Ascending aorta (tissue), 2 donors: ENCODE results near the gene CLDN17. TPM values are rescaled to one million over a fixed set of nuclear protein-coding genes. Genes with fewer than 3 reads are reported as not detected.

Experiments
- DNase-seq, 2 donors: peaks; one replicate each; pipeline ENCODE4 v3.0.0-alpha.2; 2019; ENCODE audit warnings: low spot score in 2 of 2
- H3K27ac ChIP-seq, 2 donors: fragments of 200-600 bp; sonication (generic); one replicate each; pipeline ENCODE4 v1.5.1; 2016 to 2017; ENCODE audit warnings: mild to moderate bottlenecking in 1 of 2
- H3K27me3 ChIP-seq: fragments of 200-600 bp; sonication (generic); one replicate; pipeline ENCODE4 v1.5.1; 2017
- H3K36me3 ChIP-seq, 2 donors: fragments of 200-600 bp; sonication (generic); one replicate each; pipeline ENCODE4 v1.5.1; 2016
- H3K4me1 ChIP-seq, 2 donors: fragments of 200-600 bp; sonication (generic); one replicate each; pipeline ENCODE4 v1.5.1; 2016 to 2017; ENCODE audit warnings: mild to moderate bottlenecking in 1 of 2
- H3K4me3 ChIP-seq, 2 donors: fragments of 200-600 bp; sonication (generic); one replicate each; pipeline ENCODE4 v1.5.1; 2016 to 2017; ENCODE audit warnings: mild to moderate bottlenecking in 1 of 2
- H3K9me3 ChIP-seq, 2 donors: fragments of 200-600 bp; sonication (generic); one replicate each; pipeline ENCODE4 v1.5.1; 2016
- intact Hi-C: fragments of 100-400 bp; cut with DNase I; formaldehyde crosslinking; loops from one replicate; pipeline ENCODE4 v1.15.1; 2023
- total RNA-seq: library from RNA; depleted of rRNA; stranded (reverse); fragments of >200 nt; gene quantifications from one replicate; pipeline ENCODE4 v1.1.0, GENCODE V29; 2016
- TF ChIP-seq, protein P1 (sequence below), 3 experiments: fragments of 200-600 bp in 2 of 3; fragments of 450-650 bp in 1 of 3; sonication (generic) in 2 of 3; IDR thresholded peaks; one replicate each; pipeline ENCODE4 v1.5.1; 2016 to 2019; ENCODE audit warnings: antibody characterized with exemption in 3 of 3, mild to moderate bottlenecking in 1 of 3, moderate library complexity in 1 of 3

The CLDN17 gene
- total RNA-seq, 1 donor from 2014 or later, result not detected

DNA sequence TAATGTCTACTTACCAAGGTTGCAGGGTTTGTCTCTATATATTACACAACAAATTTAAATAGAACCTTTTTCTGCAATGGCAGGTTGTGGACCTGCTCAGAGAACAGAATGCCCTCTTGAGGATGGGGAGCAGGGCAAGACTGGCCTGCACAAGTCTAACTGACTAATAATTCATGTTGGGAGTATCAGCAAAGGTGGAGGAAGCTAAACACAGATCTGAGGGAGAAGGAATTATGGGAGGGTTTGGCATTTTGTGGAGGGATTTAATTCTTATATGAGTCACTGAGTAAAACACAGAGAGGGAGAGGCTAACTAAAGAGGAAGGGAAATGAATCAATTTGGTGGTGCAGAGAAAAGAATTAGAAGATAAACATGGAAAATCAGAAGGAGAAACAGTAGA, 40.0 kb downstream of the CLDN17 start:
- DNase-seq, result no peak
- Histone ChIP-seq H3K9me3 (no peaks in the 10 kb centered on the region), H3K4me1 (no peaks in the 10 kb centered on the region), H3K36me3 (no peaks in the 10 kb centered on the region), H3K27ac (no peak overlapping the region), H3K4me3 (no peak overlapping the region), H3K27me3 (no peaks in the 10 kb centered on the region)
- intact Hi-C loops, result no loop called here
- TF ChIP-seq, protein P1, sequence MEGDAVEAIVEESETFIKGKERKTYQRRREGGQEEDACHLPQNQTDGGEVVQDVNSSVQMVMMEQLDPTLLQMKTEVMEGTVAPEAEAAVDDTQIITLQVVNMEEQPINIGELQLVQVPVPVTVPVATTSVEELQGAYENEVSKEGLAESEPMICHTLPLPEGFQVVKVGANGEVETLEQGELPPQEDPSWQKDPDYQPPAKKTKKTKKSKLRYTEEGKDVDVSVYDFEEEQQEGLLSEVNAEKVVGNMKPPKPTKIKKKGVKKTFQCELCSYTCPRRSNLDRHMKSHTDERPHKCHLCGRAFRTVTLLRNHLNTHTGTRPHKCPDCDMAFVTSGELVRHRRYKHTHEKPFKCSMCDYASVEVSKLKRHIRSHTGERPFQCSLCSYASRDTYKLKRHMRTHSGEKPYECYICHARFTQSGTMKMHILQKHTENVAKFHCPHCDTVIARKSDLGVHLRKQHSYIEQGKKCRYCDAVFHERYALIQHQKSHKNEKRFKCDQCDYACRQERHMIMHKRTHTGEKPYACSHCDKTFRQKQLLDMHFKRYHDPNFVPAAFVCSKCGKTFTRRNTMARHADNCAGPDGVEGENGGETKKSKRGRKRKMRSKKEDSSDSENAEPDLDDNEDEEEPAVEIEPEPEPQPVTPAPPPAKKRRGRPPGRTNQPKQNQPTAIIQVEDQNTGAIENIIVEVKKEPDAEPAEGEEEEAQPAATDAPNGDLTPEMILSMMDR (IDR thresholded peaks at IDR 0.05), result no peak

DNA sequence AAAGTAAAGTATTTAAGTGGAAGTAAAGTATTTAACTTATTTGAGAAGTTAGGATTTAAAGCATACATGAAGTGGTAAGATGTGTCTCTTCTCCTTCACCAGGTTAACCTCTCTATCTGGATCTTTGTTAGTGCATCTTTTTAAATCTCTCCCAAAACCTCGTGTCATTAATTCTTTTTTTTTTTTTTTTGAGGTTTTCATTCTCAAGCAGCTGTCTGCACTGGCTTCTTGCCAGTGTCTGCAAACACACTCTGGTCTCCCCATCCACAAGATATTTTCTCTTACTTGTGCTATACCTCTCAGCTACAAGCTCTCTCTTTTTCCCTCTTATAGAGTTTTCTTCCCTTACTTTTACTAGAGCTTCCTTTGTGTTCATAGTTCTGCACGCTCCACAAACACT, 49.0 kb downstream of the CLDN17 start:
- H3K27ac ChIP-seq, result no peak overlapping the region
- intact Hi-C loops, result no loop called here
- TF ChIP-seq, protein P1 (IDR thresholded peaks at IDR 0.05), result no peak
- no peaks in the 10 kb centered on the region for H3K27me3 ChIP-seq
- no peaks in the 10 kb centered on the region for H3K36me3 ChIP-seq
- no peaks in the 10 kb centered on the region for H3K4me1 ChIP-seq
- DNase-seq, result no peak
- H3K9me3 ChIP-seq, result no peaks in the 10 kb centered on the region
- no peak overlapping the region for H3K4me3 ChIP-seq

DNA sequence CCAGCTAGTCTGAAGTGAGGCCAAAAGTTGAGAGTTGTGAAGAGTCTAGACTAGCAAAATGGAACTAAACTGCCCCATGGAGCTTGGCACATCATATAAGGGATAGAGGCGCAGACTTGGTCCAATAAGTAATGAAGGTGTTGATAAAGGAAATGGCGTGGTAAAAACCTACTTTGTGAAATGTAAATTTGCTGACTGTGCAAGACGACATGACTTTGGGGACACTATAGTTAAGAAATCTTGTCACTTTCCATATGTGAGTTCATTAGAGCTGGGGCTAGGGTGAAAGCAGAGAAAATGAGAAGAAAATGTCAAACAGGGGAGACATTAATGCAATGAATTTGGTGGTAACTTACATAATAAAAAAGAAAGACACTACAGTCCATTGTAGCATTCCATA, 50.1 kb downstream of the CLDN17 start:
- no peak overlapping the region for H3K27ac ChIP-seq
- H3K4me1 ChIP-seq, result no peaks in the 10 kb centered on the region
- DNase-seq, result no peak
- TF ChIP-seq, protein P1 (IDR thresholded peaks at IDR 0.05), result no peak
- intact Hi-C loops, result no loop called here
- no peaks in the 10 kb centered on the region for H3K36me3 ChIP-seq
- no peaks in the 10 kb centered on the region for H3K9me3 ChIP-seq
- no peak overlapping the region for H3K4me3 ChIP-seq
- no peaks in the 10 kb centered on the region for H3K27me3 ChIP-seq

Other genes with a start within 250 kb of the CLDN17 start
- not detected for gene GRIK1, start 226.8 kb downstream of the CLDN17 start, total RNA-seq
- gene CLDN8, start 49.3 kb upstream of the CLDN17 start, total RNA-seq, result not detected
- not detected for gene KRTAP24-1, start 116.1 kb upstream of the CLDN17 start, total RNA-seq
- gene KRTAP25-1, start 122.7 kb upstream of the CLDN17 start, total RNA-seq, result not detected
- gene KRTAP26-1, start 153.5 kb upstream of the CLDN17 start, total RNA-seq, result not detected
- gene KRTAP27-1, start 170.9 kb upstream of the CLDN17 start, total RNA-seq, result not detected
- not detected for gene KRTAP23-1, start 181.8 kb upstream of the CLDN17 start, total RNA-seq
- not detected for gene KRTAP13-2, start 205.5 kb upstream of the CLDN17 start, total RNA-seq
- not detected for gene KRTAP13-1, start 229.2 kb upstream of the CLDN17 start, total RNA-seq